IPS-NIHi11 (cell line): Measurements from ENCODE around the gene HSPA1A.

Experiments used
- DNase-seq: peaks from one replicate; pipeline ENCODE4 v3.0.0; 2012; ENCODE audit warnings: mixed read lengths, low spot score

The HSPA1A gene

GRCh38 chr6:31815025-31815838 lies at the start of gene HSPA1A, which contains the start of gene HSPA1L:
Gene HSPA1A (plus strand): TSS chr6:31815543. CDS start chr6:31815757, 214 bp downstream.
Gene HSPA1L (minus strand): TSS chr6:31815283. CDS start chr6:31811972, 3,311 bp downstream.
- peak; percentile 83 for DNase-seq

GRCh38 chr6:31765559-31765909 lies 49.8 kb upstream of the HSPA1A start:
- no peak for DNase-seq

GRCh38 chr6:31765910-31766794 lies 49.2 kb upstream of the HSPA1A start:
- DNase-seq = peak; percentile 88

GRCh38 chr6:31767096-31767645 lies 48.2 kb upstream of the HSPA1A start:
- DNase-seq = no peak

- no peak for DNase-seq
Observed at GRCh38 chr6:31768363-31769257, 46.7 kb upstream of the HSPA1A start.

GRCh38 chr6:31769684-31770371 lies 45.5 kb upstream of the HSPA1A start:
- DNase-seq = peak; percentile 93

- DNase-seq = no peak
Observed at GRCh38 chr6:31770860-31771259, 44.5 kb upstream of the HSPA1A start.

- DNase-seq = no peak
Observed at GRCh38 chr6:31771992-31772358, 43.4 kb upstream of the HSPA1A start.

GRCh38 chr6:31775184-31775583 lies 40.2 kb upstream of the HSPA1A start:
- DNase-seq = no peak

- no peak for DNase-seq
Observed at GRCh38 chr6:31775633-31776484, 39.5 kb upstream of the HSPA1A start.

GRCh38 chr6:31776485-31776988 lies 38.8 kb upstream of the HSPA1A start:
- no peak for DNase-seq

GRCh38 chr6:31776989-31777666 lies 38.2 kb upstream of the HSPA1A start, which contains the start of gene VWA7:
Gene VWA7 (minus strand): TSS chr6:31777328. CDS start chr6:31776779, 549 bp downstream.
- peak; percentile 68 for DNase-seq

- no peak for DNase-seq
Observed at GRCh38 chr6:31777667-31778050, 37.7 kb upstream of the HSPA1A start.

- no peak for DNase-seq
Observed at GRCh38 chr6:31778193-31778592, 37.1 kb upstream of the HSPA1A start.

- DNase-seq = no peak
Observed at GRCh38 chr6:31778999-31779885, 36.1 kb upstream of the HSPA1A start.

- no peak for DNase-seq
Observed at GRCh38 chr6:31779908-31780307, 35.4 kb upstream of the HSPA1A start.

- DNase-seq = no peak
Observed at GRCh38 chr6:31780507-31781243, 34.7 kb upstream of the HSPA1A start.
